AG10803 (cell line): ENCODE data around the gene MRPS18C.
"Not testable (repeated sequence)": the region's sequence is repeated elsewhere in the genome, so short reads cannot be mapped to it uniquely, and the experiment has no call there.

Experiments
- DNase-seq: peaks from one replicate; pipeline ENCODE4 v3.0.0; 2010; ENCODE audit warnings: low read depth
- H3K4me3 ChIP-seq: 2 replicates; pipeline ENCODE4 v1.5.1; 2011; ENCODE audit warnings: mild to moderate bottlenecking, low read length, control low read depth
- CTCF ChIP-seq: conservative IDR thresholded peaks from 2 replicates; pipeline ENCODE4 v1.5.1; 2011; ENCODE audit warnings: mild to moderate bottlenecking, low read length, control low read depth, inconsistent platforms

The MRPS18C gene

GRCh38 chr4:83473966-83474365 is 18.1 kb downstream of the MRPS18C start:
- no peak for TF ChIP-seq CTCF
- DNase-seq, result no peak
- no peak overlapping the region for H3K4me3 ChIP-seq

- DNase-seq, result peak; percentile 91
- H3K4me3 ChIP-seq, result peak within 1 kb of the TSS; percentile 72
- no peak for TF ChIP-seq CTCF
Measured at GRCh38 chr4:83484500-83485461, 28.9 kb downstream of the MRPS18C start, which contains the start of gene ABRAXAS1. TSS of gene ABRAXAS1 (minus strand) at chr4:83485100. CDS start at chr4:83485072, 28 bp downstream.

GRCh38 chr4:83486457-83487129 is 30.7 kb downstream of the MRPS18C start:
- DNase-seq, result no peak
- H3K4me3 ChIP-seq, result no peak overlapping the region
- TF ChIP-seq CTCF, result no peak

- DNase-seq, result no peak
- no peak for TF ChIP-seq CTCF
- H3K4me3 ChIP-seq, result no peak overlapping the region
Measured at GRCh38 chr4:83489711-83490326, 34.0 kb downstream of the MRPS18C start.

GRCh38 chr4:83490876-83491450 is 35.1 kb downstream of the MRPS18C start:
- DNase-seq, result peak; percentile 26
- TF ChIP-seq CTCF, result peak; percentile 85
- H3K4me3 ChIP-seq, result no peak overlapping the region

GRCh38 chr4:83496085-83496917 is 40.4 kb downstream of the MRPS18C start:
- not testable (repeated sequence) for H3K4me3 ChIP-seq, DNase-seq
